Sigmoid colon (tissue), 4 donors: ENCODE data around the gene LRRC52.

ENCODE experiments used
- CTCF ChIP-seq, 4 experiments: fragments of 450-650 bp in 3 of 4; fragments of 200-600 bp in 1 of 4; IDR thresholded peaks; one replicate each; pipeline ENCODE4 v1.5.1; 2016 to 2019; ENCODE audit warnings: antibody characterized with exemption in 4 of 4, mild to moderate bottlenecking in 3 of 4, moderate library complexity in 2 of 4
- POLR2AphosphoS5 ChIP-seq, 4 donors: sonication (generic); formaldehyde crosslinking; IDR thresholded peaks; one replicate each; pipeline ENCODE4 v1.6.1; 2017; ENCODE audit warnings: antibody characterized with exemption in 4 of 4

GRCh38 chr1:165562571-165562970 is 18.8 kb downstream of the LRRC52 start:
- TF ChIP-seq CTCF (IDR thresholded peaks at IDR 0.05), result no peak
- no peak for TF ChIP-seq POLR2AphosphoS5 (IDR thresholded peaks at IDR 0.05)
